Uterus (tissue), 4 donors: Measurements from ENCODE around the gene TSHZ2. TPM values are rescaled to one million over a fixed set of nuclear protein-coding genes. Genes with fewer than 3 reads are reported as not detected.
A peak's percentile ranks its signal among the peaks of the same experiment; 100 is the strongest.

Experiments used
- DNase-seq, 2 donors: peaks; one replicate each; pipeline ENCODE4 v3.0.0-alpha.2; 2019 to 2020
- H3K27ac ChIP-seq, 2 donors: fragments of 200-600 bp; sonication (generic); 1 replicate in 1 of 2; 2 replicates in 1 of 2; pipeline ENCODE4 v1.5.1; 2016 to 2018
- H3K27me3 ChIP-seq, 2 donors: fragments of 200-600 bp; sonication (generic); one replicate each; pipeline ENCODE4 v1.5.1; 2018 to 2019; ENCODE audit warnings: control low read depth in 1 of 2
- H3K36me3 ChIP-seq, 2 donors: fragments of 200-600 bp; sonication (generic); one replicate each; pipeline ENCODE4 v1.5.1; 2019; ENCODE audit warnings: control low read depth in 1 of 2
- H3K4me1 ChIP-seq, 2 donors: fragments of 200-600 bp; sonication (generic); one replicate each; pipeline ENCODE4 v1.5.1; 2018 to 2019; ENCODE audit warnings: control low read depth in 1 of 2
- H3K4me3 ChIP-seq, 2 donors: fragments of 200-600 bp; sonication (generic); 1 replicate in 1 of 2; 2 replicates in 1 of 2; pipeline ENCODE4 v1.5.1; 2018 to 2019; ENCODE audit warnings: mild to moderate bottlenecking in 1 of 2
- H3K9me3 ChIP-seq, 2 donors: fragments of 200-600 bp; sonication (generic); one replicate each; pipeline ENCODE4 v1.5.1; 2019; ENCODE audit warnings: control low read depth in 1 of 2
- POLR2A ChIP-seq, 2 donors: fragments of 450-650 bp; IDR thresholded peaks; one replicate each; pipeline ENCODE4 v1.6.1; 2016; ENCODE audit warnings: antibody characterized with exemption in 2 of 2, mild to moderate bottlenecking in 1 of 2, moderate library complexity in 1 of 2
- intact Hi-C: fragments of 100-400 bp; cut with DNase I; formaldehyde crosslinking; loops from one replicate; pipeline ENCODE4 v1.15.1; 2023; ENCODE audit warnings: low total_unique reads
- total RNA-seq, 4 donors: library from RNA; depleted of rRNA in 3 of 4; stranded (reverse); fragments of >200 nt in 3 of 4; gene quantifications; one replicate each; pipeline versions ENCODE4 v1.1.0 to v1.2.4, GENCODE V29; 2014 to 2023
- TF ChIP-seq, protein P1 (sequence below), 4 experiments: fragments of 200-600 bp in 2 of 4; fragments of 450-650 bp in 2 of 4; sonication (generic) in 2 of 4; IDR thresholded peaks; one replicate each; pipeline ENCODE4 v1.5.1; 2016 to 2019; ENCODE audit warnings: antibody characterized with exemption in 4 of 4, mild to moderate bottlenecking in 2 of 4, moderate library complexity in 1 of 4
- donor health status: DM: yes; HTN: yes; CAD: no.

Gene TSHZ2
- total RNA-seq, 4 donors from 2014 or later = 22.0 to 50.1 (median 33.1) TPM

DNA sequence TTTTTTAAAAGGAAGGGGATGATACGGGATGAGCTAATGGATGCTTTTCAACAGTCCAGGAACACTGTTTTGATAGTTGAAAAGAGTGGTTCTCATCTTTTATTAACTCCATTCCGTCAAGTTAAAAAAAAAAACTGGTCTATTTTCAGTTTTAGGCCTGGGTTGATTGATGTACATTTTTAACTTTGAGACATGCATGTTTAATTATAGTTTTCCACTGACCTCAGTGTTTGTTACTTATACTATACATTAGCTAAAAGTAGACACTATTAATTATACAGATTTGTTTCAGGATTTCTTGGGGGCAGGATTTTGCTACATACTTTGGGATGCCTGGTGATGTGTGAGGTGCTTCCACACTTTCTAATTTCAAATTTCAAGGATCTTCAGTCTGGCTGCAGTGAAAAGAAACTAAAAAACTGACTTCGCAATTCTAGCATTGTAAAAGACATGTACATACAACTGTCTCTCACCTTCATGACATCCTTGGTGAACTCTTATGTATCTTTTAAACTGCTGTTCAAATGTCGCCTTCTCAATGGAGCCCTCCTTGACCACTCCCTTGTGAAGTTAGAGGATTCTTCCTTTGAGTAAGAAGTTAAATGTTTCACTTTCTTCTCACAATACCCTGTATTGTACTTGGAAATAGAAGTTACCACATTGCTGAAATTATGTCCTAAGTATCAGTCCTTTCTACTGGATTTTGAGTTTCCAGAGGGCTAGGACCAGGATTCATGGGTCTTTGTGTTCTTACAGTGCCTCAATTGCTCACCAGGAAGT is 101.7 kb downstream of the TSHZ2 start:
- no peak for DNase-seq
- no peaks in the 10 kb centered on the region for H3K4me1 ChIP-seq
- H3K27me3 ChIP-seq = no peaks in the 10 kb centered on the region
- H3K4me3 ChIP-seq = no peak overlapping the region
- H3K27ac ChIP-seq = no peak overlapping the region
- no peaks in the 10 kb centered on the region for H3K9me3 ChIP-seq
- intact Hi-C loops = no loop called here
- no peaks in the 10 kb centered on the region for H3K36me3 ChIP-seq
- TF ChIP-seq, protein P1, sequence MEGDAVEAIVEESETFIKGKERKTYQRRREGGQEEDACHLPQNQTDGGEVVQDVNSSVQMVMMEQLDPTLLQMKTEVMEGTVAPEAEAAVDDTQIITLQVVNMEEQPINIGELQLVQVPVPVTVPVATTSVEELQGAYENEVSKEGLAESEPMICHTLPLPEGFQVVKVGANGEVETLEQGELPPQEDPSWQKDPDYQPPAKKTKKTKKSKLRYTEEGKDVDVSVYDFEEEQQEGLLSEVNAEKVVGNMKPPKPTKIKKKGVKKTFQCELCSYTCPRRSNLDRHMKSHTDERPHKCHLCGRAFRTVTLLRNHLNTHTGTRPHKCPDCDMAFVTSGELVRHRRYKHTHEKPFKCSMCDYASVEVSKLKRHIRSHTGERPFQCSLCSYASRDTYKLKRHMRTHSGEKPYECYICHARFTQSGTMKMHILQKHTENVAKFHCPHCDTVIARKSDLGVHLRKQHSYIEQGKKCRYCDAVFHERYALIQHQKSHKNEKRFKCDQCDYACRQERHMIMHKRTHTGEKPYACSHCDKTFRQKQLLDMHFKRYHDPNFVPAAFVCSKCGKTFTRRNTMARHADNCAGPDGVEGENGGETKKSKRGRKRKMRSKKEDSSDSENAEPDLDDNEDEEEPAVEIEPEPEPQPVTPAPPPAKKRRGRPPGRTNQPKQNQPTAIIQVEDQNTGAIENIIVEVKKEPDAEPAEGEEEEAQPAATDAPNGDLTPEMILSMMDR (IDR thresholded peaks at IDR 0.05) = no peak
- TF ChIP-seq POLR2A (IDR thresholded peaks at IDR 0.05) = no peak

DNA sequence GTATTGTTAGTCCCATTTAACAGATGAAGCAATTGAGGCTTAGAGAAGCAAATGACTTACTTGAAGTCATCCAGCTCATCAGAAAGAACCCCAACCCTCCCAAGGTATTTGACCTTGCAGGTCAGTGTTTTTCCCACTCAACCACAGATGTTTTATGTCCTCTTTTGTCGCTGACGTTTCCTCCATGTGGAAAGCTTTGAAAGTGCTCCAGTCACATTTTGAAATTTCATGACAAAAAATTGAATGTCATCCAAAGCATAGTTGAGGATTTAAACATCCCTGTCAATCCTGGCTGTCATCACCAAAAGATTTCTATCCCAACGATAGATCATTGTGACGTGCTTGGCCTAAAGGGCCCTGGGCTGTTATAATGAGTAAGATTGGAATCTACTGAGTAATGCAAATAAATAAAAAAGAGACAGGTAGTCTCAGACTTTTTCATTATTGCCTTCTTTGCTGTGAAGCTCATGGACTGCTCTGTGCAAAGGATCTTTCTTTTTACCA is 102.7 kb downstream of the TSHZ2 start:
- Histone ChIP-seq H3K36me3 (no peaks in the 10 kb centered on the region), H3K9me3 (no peaks in the 10 kb centered on the region), H3K27ac (no peak overlapping the region), H3K27me3 (no peaks in the 10 kb centered on the region), H3K4me3 (no peak overlapping the region), H3K4me1 (no peaks in the 10 kb centered on the region)
- no peak for DNase-seq
- intact Hi-C loops = no loop called here
- no peak for TF ChIP-seq POLR2A (IDR thresholded peaks at IDR 0.05)

DNA sequence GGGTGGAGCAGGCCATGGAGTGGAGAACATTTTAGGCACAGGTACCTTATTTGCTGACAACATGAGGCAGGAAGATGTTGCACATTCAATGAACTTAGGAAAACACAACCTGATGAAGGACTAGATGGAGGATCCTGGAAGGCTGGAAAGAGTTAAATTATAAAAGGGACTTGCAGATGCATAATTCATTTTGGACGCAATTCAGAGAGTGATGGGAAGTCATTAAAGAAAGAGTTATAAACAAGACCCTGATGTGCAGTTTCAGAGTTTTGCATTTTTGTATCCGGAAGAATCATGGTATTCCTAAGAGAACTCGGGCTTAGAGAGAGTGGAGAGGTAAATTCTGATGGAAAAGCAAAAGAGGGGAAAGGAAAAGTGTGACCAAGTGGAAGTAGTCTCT is 104.5 kb downstream of the TSHZ2 start:
- no peak for DNase-seq
- Histone ChIP-seq H3K27me3 (no peaks in the 10 kb centered on the region), H3K27ac (peak overlapping the region; percentile 24 to 56), H3K4me3 (no peak overlapping the region), H3K36me3 (no peaks in the 10 kb centered on the region), H3K9me3 (no peaks in the 10 kb centered on the region), H3K4me1 (peaks cover 0 to 3% of the 10 kb centered on the region in 2 donors)
- intact Hi-C loops = no loop called here
- no peak for TF ChIP-seq POLR2A (IDR thresholded peaks at IDR 0.05)
- TF ChIP-seq, protein P1 (IDR thresholded peaks at IDR 0.05) = no peak

- peak; percentile 35 to 52 for DNase-seq
- Histone ChIP-seq H3K4me3 (no peak overlapping the region), H3K27me3 (no peaks in the 10 kb centered on the region), H3K9me3 (no peaks in the 10 kb centered on the region), H3K36me3 (no peaks in the 10 kb centered on the region), H3K4me1 (peaks cover 0 to 7% of the 10 kb centered on the region in 2 donors), H3K27ac (peak overlapping the region; percentile 24 to 56)
- no peak for TF ChIP-seq POLR2A (IDR thresholded peaks at IDR 0.05)
- TF ChIP-seq, protein P1 (IDR thresholded peaks at IDR 0.05) = no peak
- intact Hi-C loops = no loop called here
Observed at GRCh38 chr20:53077373-53078205, 105.4 kb downstream of the TSHZ2 start.

DNA sequence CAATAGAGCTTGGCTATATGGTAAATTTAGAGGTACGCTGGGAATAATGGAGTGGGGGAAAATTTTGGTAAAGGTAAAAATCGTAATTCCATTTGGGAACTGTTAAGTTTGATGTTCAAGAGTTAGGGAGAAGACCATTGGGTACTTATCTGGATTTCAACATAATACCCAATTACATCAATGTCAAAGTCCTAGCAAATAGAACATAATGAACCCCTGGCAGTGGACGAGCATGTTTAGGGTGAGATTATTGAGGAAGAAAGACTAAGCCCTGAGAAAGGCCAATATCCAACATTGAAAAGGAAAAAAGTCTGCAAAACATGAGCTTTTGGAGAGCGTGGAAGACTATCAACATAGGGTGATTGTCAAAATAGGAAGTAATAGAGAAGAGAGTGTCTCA is 106.6 kb downstream of the TSHZ2 start:
- TF ChIP-seq POLR2A (IDR thresholded peaks at IDR 0.05) = no peak
- TF ChIP-seq, protein P1 (IDR thresholded peaks at IDR 0.05) = no peak
- Histone ChIP-seq H3K4me1 (peaks cover 4 to 7% of the 10 kb centered on the region in 2 donors), H3K27me3 (no peaks in the 10 kb centered on the region), H3K4me3 (no peak overlapping the region), H3K9me3 (no peaks in the 10 kb centered on the region), H3K36me3 (no peaks in the 10 kb centered on the region), H3K27ac (no peak overlapping the region)
- no peak for DNase-seq
- intact Hi-C loops = no loop called here
